ENCODE measurements around the gene SRCAP.

Gene SRCAP

DNA sequence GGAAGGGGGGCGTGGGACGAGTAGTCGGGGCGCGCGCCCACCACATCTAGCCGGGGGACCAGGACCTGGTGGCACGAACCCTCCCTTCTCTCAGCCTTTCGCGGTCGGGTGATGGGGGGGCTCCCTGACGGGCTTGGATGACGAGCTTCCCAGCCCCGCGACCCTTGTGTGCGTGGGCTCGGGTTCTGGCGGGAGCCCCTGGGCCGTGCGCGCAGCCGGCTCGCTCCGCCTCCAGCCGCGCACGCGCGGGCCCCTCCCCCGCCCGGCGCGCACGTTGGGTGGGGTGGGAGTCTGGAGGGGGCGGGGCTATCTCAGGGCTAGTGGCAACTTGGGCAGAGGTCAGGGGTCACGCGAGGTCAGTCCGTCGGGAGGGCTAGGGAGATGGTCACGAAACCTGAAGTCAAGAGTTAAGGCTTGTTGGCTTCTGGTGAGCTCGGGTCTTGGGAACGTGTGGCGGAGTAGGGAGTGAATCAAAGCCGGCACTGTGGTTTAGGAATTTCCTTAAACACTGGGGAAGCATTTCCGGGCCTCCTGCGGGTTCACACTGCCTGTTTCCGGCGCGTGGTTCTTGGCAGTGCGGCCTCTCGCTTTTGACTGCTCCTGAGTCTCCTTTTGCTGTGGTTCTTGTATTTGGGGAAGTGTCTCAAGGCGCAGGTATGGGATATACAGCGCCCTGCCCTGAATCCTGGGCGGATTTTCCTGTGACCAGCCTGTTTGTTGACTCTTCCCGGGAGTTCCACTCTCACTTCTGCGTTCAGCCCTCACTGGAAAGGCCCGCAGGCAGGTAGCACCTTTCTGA, at the start of gene SRCAP:
TSS of gene SRCAP (plus strand) at position 356 of the 799 bp plus-strand sequence. CDS start 1,654 bp downstream, outside the sequence.
- DNase-seq (ENCODE audit: low read depth in 2 of 2) = peak; percentile 84 to 85

DNA sequence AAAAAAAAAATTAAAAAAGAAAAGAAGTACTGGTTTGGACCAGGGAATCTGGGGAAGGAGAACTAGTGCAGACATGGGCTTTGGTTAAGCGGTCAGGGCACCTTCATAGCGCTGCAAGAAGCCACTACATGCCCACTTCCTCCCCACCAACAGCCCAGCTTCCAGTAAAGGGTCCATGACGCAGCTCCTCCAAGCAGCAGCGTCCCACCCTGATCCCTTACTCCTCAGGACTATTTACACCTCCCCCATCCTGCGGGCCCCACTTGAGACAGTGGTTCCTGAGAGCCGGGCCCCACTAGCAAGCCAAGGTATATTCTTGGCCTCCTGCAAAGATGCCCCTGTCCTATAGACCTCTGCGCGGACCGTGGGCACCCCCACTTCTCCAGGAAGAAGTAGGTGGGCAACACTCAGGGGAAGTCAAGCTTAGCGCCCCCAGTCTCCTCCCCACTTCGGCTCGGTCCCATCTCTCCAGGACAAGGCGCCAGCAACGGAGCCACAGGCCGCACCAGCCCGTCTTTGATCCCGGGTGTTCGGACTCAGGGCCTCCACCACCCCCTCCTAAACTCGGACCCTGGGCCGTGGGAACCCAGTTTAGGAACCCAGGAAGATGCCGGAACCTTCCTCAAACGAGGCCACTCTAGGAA, 49.1 kb upstream of the SRCAP start:
- DNase-seq (ENCODE audit: low read depth in 2 of 2) = peak in 1 of 2 donors; percentile 9

DNA sequence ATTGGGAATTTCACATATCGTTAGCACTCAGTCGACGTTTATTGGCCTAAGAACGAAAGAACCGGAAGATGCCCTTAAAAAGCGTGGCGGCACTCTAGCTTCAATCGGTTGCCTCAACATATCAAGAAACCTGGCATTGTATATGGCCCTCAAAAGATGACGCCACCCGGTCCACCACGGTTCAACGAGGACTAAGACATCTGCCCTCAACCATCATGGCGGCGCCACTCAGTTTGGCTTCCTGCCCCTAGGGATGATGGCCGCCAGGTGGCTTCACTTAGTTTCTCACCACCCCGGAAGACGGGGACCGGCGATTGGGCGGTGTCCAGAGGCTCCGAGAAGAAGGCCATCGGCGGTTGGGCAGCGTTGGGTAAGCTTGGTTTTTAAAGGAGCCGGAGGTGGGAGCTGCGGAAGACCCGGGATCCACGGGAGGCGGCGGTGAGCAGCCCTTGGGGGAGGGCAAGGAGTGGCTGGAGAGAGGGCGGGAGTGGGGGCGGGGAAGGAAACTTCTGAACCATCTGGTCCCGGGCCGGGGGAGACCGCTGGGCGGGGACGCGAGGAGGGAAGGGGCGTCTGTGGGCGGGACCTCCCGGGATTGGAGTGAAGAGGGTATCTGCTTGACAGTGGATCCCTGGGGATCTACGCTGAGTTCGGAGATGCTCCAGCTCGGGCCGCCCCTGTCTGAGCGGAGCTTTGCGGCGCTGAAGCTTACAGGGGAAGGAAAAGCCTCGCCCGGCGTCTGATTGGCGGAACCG, 48.4 kb upstream of the SRCAP start, which contains the start of gene PRR14:
TSS of gene PRR14 (plus strand) at position 592 of the 755 bp plus-strand sequence. CDS start 686 bp downstream, outside the sequence.
- peak; percentile 97 to 98 for DNase-seq (ENCODE audit: low read depth in 2 of 2)

DNA sequence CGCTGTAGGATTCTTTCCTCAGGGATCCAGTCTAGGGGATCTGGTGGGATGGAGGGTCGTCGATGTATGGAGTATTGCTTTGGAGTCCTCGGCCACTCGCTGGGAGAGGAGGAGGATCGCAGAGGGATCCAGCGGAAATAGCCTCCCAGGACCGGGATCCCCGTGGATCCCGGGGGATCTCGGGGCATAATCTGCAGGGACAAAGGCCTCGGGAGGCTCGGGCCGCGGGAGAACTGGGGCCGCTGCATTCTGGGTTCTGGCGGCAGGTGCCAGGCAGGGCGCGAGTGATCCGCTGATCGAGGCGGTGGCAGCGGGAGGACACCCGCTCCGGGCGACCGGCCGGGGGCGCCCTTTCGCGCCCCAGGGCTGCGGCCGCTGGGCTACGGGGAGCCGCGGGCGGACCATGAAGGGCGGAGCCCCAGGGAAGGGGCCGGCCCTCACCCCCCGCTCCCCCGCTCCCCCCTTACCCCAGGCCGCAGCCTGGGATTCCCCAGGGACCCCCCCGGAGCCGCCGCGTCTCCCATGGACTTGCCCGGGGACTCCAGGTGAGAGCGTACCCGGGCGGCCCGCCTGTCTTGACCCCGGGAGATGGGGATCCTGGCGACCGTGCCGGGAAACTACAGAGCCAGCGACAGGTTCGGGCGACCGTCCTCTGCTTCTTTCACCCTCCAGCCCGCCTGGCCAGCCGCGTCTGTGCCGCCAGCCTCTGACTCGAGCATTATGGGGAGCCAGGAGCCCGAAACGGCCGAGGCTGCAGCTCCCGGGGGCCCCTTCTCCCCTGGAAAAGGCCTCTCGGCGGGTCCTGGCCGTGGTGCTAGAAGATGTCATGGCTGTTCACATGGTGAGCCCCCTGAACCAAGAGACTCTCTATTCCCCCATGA, 47.6 kb upstream of the SRCAP start:
- DNase-seq (ENCODE audit: low read depth in 2 of 2) = peak; percentile 71 to 75

DNA sequence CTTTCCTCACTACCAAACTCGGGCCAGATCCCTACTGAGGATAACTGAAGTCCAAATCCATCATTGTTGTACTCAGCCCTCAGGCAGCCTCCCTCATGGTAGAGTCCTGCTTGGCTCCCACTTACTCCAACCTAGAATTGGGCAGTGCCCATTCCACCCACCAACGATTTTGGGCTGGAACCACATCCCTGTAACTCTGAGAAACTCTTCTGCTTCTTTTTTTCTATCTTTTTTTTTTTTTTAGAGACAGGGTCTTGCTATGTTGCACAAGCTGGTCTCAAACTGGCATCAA, 47.0 kb upstream of the SRCAP start:
- DNase-seq (ENCODE audit: low read depth in 2 of 2) = no peak

DNA sequence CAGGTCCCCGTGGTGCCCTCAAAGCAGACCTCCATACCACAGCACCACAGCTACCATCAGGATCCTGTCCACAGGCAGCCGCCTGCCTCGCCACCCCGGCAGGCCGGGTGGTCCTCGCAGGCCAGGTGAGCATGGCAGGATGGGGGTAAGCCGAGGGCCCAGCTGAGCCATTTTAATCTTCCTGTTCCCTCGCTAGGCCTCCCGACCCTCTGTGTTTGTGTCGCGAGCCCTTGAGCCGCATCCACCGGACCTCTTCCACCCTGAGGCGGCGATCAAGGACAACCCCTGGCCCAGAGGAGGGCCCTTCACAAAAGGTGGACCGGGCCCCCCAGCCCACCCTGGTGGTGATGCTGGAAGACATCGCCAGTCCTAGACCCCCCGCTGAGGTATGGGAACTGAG, 46.3 kb upstream of the SRCAP start:
- no peak for DNase-seq (ENCODE audit: low read depth in 2 of 2)

DNA sequence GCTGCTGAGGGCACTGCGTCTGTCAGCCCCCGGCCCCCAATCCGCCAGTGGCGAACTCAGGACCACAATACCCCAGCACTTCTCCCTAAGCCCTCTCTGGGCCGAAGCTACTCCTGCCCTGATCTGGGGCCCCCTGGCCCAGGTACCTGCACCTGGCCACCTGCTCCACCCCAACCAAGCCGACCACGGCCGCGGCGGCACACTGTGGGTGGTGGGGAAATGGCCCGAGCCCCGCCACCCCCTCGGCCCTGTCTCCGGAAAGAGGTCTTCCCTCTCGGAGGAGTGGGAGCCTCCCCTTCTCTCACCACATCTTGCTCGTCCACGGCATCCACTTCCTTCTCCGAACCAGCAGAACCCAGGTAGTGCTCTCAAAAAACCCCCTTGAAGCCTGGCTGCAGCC, 44.1 kb upstream of the SRCAP start:
- DNase-seq (ENCODE audit: low read depth in 2 of 2) = no peak

DNA sequence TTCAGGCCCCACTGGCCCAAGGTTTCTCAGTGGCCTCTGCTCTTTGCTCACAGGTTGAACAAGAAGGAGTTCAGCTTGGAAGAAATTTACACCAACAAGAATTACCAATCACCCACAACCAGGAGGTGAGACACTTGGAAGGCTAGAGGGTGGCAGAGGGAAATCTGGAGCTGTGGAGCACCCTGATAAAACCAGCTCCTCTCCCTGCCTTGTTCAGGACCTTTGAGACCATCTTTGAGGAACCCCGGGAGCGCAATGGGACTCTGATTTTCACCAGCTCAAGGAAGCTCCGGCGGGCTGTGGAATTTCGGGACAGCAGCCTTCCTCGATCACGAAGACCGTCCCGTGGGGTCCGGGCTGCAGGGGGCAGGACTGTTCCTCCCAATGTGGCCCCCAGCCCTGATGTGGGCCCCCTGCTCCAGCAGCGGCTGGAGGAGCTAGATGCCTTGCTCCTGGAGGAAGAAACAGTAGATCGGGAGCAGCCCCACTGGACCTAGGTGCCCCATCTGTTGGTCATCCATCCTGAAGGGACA, 43.1 kb upstream of the SRCAP start:
- DNase-seq (ENCODE audit: low read depth in 2 of 2) = no peak

DNA sequence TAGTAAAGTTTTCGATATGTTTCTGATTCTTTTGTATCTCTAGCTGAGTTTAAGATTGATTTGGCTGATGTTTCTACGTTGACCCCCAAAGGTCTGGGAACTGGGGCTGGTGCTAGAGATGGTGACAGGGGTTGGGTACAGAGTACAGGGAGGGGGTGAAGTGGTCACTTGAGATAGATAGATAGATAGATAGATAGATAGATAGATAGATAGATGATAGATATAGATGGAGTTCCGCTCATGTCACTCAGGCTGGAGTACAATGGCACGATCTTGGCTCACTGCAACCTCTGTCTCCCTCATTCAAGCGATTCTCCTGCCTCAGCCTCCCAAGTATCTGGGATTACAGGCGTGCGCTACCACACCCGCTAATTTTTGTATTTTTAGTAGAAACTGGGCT, 42.6 kb upstream of the SRCAP start:
- DNase-seq (ENCODE audit: low read depth in 2 of 2) = no peak

DNA sequence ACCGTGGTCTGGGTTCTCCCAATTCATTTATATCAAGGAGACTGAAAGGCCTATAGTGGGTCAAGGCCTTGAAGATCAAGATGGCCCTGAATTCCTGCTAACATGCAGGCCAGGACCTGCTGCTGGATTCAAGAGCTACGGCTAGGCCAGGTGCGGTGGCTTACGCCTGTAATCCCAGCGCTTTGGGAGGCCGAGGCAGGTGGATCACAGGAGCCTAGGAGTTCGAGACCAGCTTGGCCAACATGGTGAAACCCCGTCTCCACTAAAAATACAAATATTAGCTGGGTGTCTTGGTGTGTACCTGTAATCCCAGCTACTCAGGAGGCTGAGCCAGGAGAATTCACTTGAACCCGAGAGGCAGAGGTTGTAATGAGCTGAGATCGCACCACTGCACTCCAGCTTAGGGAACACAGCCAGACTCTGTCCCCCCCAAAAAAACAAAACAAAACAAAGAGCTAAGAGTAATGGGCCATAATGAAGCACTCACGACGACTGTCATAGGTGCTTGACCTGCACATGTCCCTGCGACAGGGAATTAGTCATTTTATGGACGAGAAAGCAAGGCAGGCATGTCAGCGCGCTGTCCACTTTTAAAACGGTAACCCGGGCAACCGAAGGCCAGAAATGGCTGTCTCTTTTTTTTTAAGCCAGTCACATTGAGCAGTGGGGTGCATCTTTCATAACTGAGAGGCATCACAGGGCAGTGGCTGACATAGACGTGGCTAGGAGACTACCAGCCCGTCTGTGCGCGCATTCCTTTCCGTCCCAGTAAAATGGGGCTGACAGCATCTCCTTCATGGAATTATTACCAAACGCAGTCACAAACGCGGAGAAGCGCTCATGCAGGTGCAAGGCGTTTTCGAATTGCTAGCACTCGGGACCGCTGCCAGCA, 41.8 kb upstream of the SRCAP start:
- DNase-seq (ENCODE audit: low read depth in 2 of 2) = peak in 1 of 2 donors; percentile 6

DNA sequence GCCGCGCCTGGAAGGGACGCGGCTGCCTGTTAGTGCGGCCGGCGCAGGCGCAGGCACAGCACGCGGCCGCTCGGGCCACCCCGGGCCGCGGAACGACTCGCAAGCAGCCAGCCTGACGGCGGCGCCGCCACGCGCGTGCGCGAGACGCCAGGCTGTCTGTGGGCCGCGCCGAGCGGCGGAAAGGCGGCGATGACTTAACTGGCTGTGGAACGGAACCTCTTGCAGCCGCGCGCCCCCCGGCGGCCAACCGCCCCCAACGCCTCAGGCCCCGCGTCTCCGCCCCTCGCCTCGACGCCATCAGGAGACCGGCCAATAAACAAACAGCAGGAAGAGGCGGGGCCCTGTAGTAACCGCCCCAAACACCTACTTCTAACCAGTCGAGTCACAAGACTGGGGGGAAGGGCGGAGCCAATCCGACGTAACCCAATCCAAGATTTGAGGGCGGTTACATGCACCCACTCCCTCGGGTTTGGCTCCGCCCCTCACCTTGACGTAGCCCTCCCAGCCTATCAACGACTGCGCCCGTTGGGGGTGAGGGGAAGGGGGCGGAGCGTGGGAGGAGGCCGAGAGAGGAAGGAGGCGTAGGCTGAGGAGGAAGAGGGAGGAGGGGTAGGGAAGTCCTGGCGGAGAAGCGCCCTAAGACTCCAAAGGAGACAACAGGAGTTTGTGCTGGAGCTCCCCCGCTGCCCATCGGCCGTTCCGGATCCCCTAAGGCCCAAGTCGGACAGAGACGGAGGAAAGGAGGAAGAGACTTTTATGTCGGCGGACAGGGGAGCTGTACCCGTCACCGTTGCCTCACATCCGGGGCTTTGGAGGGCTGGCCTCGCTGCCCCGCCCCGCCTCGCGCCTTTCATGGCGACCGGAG, 40.9 kb upstream of the SRCAP start, which contains the start of gene FBRS:
TSS of gene FBRS (plus strand) at position 566 of the 865 bp plus-strand sequence. CDS start 1,088 bp downstream, outside the sequence.
- peak; percentile 99 to 100 for DNase-seq (ENCODE audit: low read depth in 2 of 2)

DNA sequence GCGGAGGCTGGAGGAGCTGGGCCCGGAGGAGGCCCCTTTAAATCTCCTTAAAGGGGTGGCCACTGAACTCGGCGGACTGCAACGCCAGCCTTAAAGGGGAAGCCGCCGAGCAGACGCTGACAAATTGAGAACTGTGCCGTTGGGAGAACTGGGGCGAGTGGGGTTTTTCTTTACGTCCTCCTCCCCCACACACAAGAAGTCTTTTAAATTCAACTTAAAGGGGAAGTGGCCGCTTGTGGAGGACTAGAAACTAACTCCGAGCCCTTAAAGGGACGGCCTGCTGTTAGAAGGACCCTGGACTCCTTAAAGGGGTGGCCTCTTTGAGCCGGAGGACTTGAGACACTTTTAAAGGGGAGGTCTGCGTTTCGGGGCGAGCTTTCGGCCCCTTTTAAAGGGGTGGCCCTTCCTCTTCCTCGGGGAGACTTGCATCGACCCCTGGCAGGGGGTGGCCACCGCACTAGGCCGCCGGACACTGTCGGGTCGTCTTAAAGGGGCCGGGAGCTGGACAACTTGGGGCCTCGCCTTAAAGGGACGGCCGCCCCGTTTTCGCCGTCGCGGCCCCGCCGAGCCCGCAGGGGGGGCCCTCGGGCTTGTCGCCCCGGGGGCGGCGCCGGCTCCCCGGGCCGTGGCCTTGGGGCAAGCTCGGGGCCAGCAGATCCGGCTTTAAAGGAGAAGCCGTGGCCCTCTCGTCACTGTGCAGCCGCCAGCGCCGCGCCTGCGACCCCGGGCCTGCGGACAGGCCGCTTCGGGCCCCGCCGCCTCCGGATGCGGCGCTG, 40.1 kb upstream of the SRCAP start:
- no peak for DNase-seq (ENCODE audit: low read depth in 2 of 2)

DNA sequence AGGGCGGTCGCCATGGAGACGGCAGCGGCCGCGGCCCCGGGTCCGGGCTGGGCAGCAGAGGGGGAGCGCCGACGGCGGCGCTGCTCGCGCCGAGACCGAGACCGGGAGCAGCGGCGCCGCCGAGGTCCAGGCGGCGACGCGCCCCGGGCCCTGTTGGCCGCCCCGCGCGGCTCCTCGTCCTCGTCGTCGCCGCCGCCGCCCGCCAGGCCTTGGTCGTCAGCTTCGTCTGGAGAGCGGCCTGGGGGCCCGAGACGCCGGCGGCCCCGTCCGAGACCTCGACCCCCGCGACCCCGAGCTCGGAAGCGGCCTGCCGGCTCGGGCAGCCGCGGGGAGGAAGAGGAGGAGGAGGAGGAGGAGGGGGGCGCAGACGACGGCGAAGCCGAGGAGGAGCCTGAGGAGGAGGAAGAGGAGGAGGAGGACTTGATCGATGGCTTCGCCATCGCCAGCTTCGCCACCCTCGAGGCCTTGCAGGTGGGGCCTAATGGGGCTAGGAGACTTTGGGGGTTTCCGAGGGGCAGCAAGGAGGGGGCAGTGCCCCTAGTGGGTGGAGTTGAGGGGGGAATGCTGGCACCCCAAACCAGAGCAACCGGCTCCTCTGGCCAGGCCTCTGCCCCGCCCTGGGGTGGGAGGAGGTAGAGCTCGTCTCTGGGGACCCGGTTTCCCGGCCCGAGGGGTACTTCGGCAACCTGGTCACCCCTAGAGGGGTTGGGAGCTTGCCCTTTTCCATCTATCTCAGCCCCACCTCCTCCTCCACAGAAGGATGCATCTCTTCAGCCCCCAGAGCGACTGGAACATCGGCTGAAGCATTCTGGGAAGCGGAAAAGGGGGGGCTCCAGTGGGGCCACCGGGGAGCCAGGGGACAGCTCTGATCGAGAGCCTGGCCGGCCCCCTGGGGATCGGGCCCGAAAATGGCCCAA, 39.2 kb upstream of the SRCAP start:
- peak; percentile 20 to 21 for DNase-seq (ENCODE audit: low read depth in 2 of 2)

DNA sequence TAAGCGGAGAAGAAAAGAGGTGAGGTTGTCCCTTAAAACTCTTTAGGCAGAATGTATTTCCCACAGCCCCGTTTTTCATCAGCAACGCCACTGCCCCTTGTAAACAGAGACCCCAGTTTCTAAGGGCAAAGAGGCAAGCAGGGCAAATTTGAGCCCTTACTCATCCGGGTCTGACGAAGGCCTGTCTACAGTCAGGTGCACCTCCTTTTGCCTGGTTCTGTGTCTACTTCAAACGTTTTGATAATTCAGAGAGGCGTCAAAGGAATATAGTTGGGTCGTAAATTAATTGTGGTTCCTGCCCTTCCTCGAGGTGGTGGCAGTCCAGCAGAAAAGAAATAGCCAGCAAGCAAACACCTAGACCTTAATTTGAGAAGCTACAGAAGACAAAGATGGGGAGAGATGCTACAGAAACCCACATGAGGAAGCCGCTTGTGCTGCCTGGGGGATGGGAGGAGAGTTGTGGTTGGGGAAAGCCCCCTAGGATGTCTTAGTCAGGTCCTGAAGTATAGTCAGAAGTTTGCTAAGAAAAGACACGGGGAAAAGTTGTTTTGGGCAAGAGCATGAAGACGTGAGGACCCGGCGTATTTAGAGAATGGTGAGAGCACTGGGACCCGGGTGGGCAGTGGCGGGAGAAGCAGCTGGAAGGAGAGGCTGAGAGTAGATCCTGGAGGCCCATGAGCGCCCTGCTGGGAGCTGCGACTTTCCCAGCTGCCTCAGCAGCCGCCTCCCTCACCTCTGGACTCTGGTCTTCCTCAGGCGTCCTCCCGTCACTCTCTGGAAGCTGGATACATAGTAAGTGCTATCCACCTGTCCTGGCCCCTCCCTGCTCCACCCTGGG, 38.3 kb upstream of the SRCAP start:
- peak; percentile 57 to 77 for DNase-seq (ENCODE audit: low read depth in 2 of 2)

DNA sequence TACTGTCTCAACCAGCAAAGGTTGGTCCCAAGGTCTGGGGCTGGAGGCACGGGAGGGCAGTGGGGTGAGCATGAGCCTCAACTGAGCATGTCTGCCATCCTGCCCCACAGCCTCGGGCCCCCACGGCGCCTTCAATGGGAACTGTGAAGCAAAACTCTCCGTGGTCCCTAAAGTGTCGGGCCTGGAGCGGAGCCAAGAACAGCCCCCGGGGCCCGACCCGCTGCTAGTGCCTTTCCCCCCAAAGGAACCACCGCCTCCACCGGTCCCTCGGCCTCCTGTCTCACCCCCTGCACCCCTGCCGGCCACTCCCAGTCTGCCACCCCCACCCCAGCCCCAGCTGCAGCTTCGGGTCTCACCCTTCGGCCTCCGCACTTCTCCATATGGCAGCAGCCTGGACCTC, 36.5 kb upstream of the SRCAP start:
- no peak for DNase-seq (ENCODE audit: low read depth in 2 of 2)

DNA sequence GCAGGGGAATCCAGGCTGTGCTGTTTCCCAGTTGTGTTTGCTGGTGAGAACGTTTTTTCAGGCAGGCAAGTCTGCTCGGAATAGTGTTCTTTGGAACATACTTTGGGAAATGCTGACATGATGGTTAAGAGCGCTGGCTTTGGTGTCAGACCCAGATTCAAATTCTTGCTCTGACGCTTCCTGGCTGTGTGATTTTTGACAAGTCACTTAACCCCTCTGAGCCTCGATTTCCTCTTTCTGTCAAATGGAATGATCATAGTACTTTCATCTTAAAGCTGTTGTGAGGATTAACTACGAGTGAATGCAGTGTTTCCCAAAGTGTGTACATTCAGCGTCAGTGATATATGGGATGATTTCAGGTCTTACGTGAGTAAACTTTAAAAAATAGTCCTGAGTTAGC, 35.9 kb upstream of the SRCAP start:
- no peak for DNase-seq (ENCODE audit: low read depth in 2 of 2)

Data from stimulated activated CD4-positive, alpha-beta T cell treated with anti-CD3 and anti-CD28 coated beads, Interleukin-4, amount 100 ng/mL, for 48 hours (primary cell).